PFSK-1 (cell line): ENCODE results near the gene CEP170B.

Source experiments
- REST ChIP-seq, 2 experiments: IDR thresholded peaks; 2 replicates each; pipeline versions ENCODE4 v1.6.1 to v1.8.0; 2011 to 2012; ENCODE audit warnings: low read depth in 2 of 2, low read length in 2 of 2, control low read depth in 1 of 2, inconsistent platforms in 1 of 2, mild to moderate bottlenecking in 1 of 2, moderate library complexity in 1 of 2; ENCODE audit not compliant: insufficient read depth in 1 of 2
- TAF1 ChIP-seq: IDR thresholded peaks from 2 replicates; pipeline ENCODE4 v1.6.1; 2012; ENCODE audit warnings: low read length, control low read depth, borderline replicate concordance; ENCODE audit not compliant: insufficient read depth

- TF ChIP-seq REST (IDR thresholded peaks at IDR 0.05; ENCODE audit: insufficient read depth in 1 of 2, low read depth in 2 of 2, low read length in 2 of 2) = no peak
- TF ChIP-seq TAF1 = no peak
These were observed 67.0 kb downstream of the CEP170B start for GRCh38 chr14:104931771-104932675.
